Mucosa of descending colon (tissue), 3 donors: ENCODE results near the gene CLDN9. TPM values are rescaled to one million over a fixed set of nuclear protein-coding genes. Genes with fewer than 3 reads are reported as not detected.

Experiments used
- ATAC-seq: fragments of 200-7000 bp; cut with Tn5 transposase; one replicate; pipeline ENCODE4 v1.9.1; 2020; ENCODE audit warnings: mild to moderate bottlenecking, moderate library complexity
- DNase-seq, 3 donors: peaks; one replicate each; pipeline ENCODE4 v3.0.0-alpha.2; 2020
- H3K36me3 ChIP-seq: fragments of 200-600 bp; one replicate; pipeline ENCODE4 v1.8.0; 2021; ENCODE audit warnings: low read depth, mild to moderate bottlenecking
- H3K4me1 ChIP-seq: fragments of 200-600 bp; one replicate; pipeline ENCODE4 v1.8.0; 2021; ENCODE audit warnings: low read depth, mild to moderate bottlenecking
- H3K4me3 ChIP-seq: fragments of 200-600 bp; one replicate; pipeline ENCODE4 v1.8.0; 2021; ENCODE audit warnings: mild to moderate bottlenecking
- H3K9me3 ChIP-seq: fragments of 200-600 bp; one replicate; pipeline ENCODE4 v1.8.0; 2021; ENCODE audit warnings: mild to moderate bottlenecking
- CTCF ChIP-seq: fragments of 200-600 bp; IDR thresholded peaks from one replicate; pipeline ENCODE4 v1.8.0; 2022; ENCODE audit warnings: antibody characterized with exemption, mild to moderate bottlenecking
- intact Hi-C, 2 donors: fragments of 100-400 bp; cut with DNase I in 1 of 2; cut with micrococcal nuclease in 1 of 2; formaldehyde crosslinking; loops; one replicate each; pipeline versions ENCODE4 v1.11.0 to v1.11.1; 2022; cut with DNase I, micrococcal nuclease
- total RNA-seq, 3 donors: library from RNA; stranded (reverse); fragmentation: NEBNext Ultra II Directional in 2 of 3; extraction: Animal tissue kit (Norgen Biotek cat#: 25700) in 2 of 3; gene quantifications; one replicate each; pipeline versions ENCODE4 v1.2.1 to v1.2.4, GENCODE V29; 2021 to 2023
- donor health status: DM: no; HTN: no; CAD: no; lungs with moderate emphysema.
- donor health status: DM: no; HTN: no; CAD: no.
- donor health status: DM: no; HTN: yes; CAD: no.

CLDN9 gene
- total RNA-seq, 3 donors from 2014 or later: 0.14 to 0.61 (median 0.47) TPM

- no peak for TF ChIP-seq CTCF
- no peak overlapping the region for H3K4me3 ChIP-seq
- intact Hi-C loops: no loop called here
- no peaks in the 10 kb centered on the region for H3K9me3 ChIP-seq
- H3K36me3 ChIP-seq: no peaks in the 10 kb centered on the region
- H3K4me1 ChIP-seq: peaks cover 34% of the 10 kb centered on the region
- ATAC-seq: no peak
- peak in 1 of 3 donors; percentile 56 for DNase-seq
Measured at GRCh38 chr16:3035289-3035971, 22.7 kb downstream of the CLDN9 start.

GRCh38 chr16:3035972-3036725 is 23.4 kb downstream of the CLDN9 start:
- ATAC-seq: peak; percentile 63
- H3K4me1 ChIP-seq: peaks cover 34% of the 10 kb centered on the region
- intact Hi-C loops: no loop called here

GRCh38 chr16:3036726-3037315 is 24.1 kb downstream of the CLDN9 start, which contains the start of gene BICDL2:
Gene BICDL2 (minus strand): TSS chr16:3036944. CDS start chr16:3035496, 1,448 bp downstream.
- H3K9me3 ChIP-seq: no peaks in the 10 kb centered on the region
- ATAC-seq (peak; percentile 77), DNase-seq (peak; percentile 87 to 94 (median 89))
- peak within 1 kb of the TSS; percentile 42 for H3K4me3 ChIP-seq
- intact Hi-C loops: no loop called here
- H3K36me3 ChIP-seq: no peaks in the 10 kb centered on the region
- TF ChIP-seq CTCF: no peak
- H3K4me1 ChIP-seq: peaks cover 28% of the 10 kb centered on the region

More at GRCh38 chr16:3035972-3036725, 23.4 kb downstream of the CLDN9 start:
- peak overlapping the region; percentile 42 for H3K4me3 ChIP-seq
- no peaks in the 10 kb centered on the region for H3K36me3 ChIP-seq
- DNase-seq: peak; percentile 67 to 84 (median 82)
- no peak for TF ChIP-seq CTCF
- H3K9me3 ChIP-seq: no peaks in the 10 kb centered on the region

GRCh38 chr16:3038256-3038655 is 25.5 kb downstream of the CLDN9 start:
- no peaks in the 10 kb centered on the region for H3K36me3 ChIP-seq
- TF ChIP-seq CTCF: no peak
- no peaks in the 10 kb centered on the region for H3K9me3 ChIP-seq
- intact Hi-C loops: no loop called here
- ATAC-seq: peak; percentile 59
- H3K4me3 ChIP-seq: no peak overlapping the region
- H3K4me1 ChIP-seq: peaks cover 21% of the 10 kb centered on the region
- peak; percentile 72 to 73 (median 72) for DNase-seq

GRCh38 chr16:3038896-3039295 is 26.2 kb downstream of the CLDN9 start:
- peak; percentile 75 to 81 (median 78) for DNase-seq
- Histone ChIP-seq H3K36me3 (no peaks in the 10 kb centered on the region), H3K4me3 (no peak overlapping the region), H3K4me1 (peaks cover 21% of the 10 kb centered on the region), H3K9me3 (no peaks in the 10 kb centered on the region)
- no peak for TF ChIP-seq CTCF
- ATAC-seq: peak; percentile 81
- intact Hi-C loops: no loop called here
